H1 (cell line): Measurements from ENCODE around the gene FABP6. TPM values are rescaled to one million over a fixed set of nuclear protein-coding genes. Genes with fewer than 3 reads are reported as not detected.

Experiments used
- CREB1 ChIP-seq: IDR thresholded peaks from 2 replicates; pipeline ENCODE4 v1.6.1; 2012; ENCODE audit warnings: inconsistent platforms
- EGR1 ChIP-seq: IDR thresholded peaks from 2 replicates; pipeline ENCODE4 v1.6.1; 2011; ENCODE audit warnings: low read depth, low read length, borderline replicate concordance
- POLR2AphosphoS5 ChIP-seq: IDR thresholded peaks from 2 replicates; pipeline ENCODE4 v1.6.1; 2011; ENCODE audit warnings: low read depth, low read length
- TAF1 ChIP-seq: IDR thresholded peaks from 2 replicates; pipeline ENCODE4 v1.6.1; 2011; ENCODE audit warnings: mild to moderate bottlenecking, low read depth, low read length
- TEAD4 ChIP-seq: IDR thresholded peaks from 2 replicates; pipeline ENCODE4 v1.6.1; 2012; ENCODE audit warnings: low read depth, low read length, inconsistent platforms, mixed read lengths
- polyA plus RNA-seq, 7 experiments: library from polyadenylated mRNA; depleted of rRNA in 3 of 7; stranded (reverse) in 5 of 7; unstranded in 2 of 7; fragments of >200 nt in 5 of 7; fragments of 200-250 nt in 2 of 7; gene quantifications; 1 replicate in 5 of 7; 2 replicates in 1 of 7; 4 replicates in 1 of 7; pipeline versions ENCODE4 v1.2.1 to v1.2.3, GENCODE V29; 2011 to 2013; ENCODE audit warnings: missing spikeins in 2 of 7, mixed read lengths in 2 of 7
- total RNA-seq: library from RNA; stranded (reverse); fragmentation: NEBNext Ultra II Directional; extraction: Animal tissue kit (Norgen Biotek cat#: 25700); gene quantifications from 2 replicates; pipeline ENCODE4 v1.2.1, GENCODE V29; 2021

The FABP6 gene
- total and polyA plus RNA-seq, 2 of the 8 experiments (the other 6 are each of a cell fraction or from before 2014, with no cell fraction given) = 4.8 to 6.1 TPM

GRCh38 chr5:160242145-160242544 is 12.8 kb downstream of the FABP6 start (continued):
- TF ChIP-seq CREB1 (no peak), POLR2AphosphoS5 (no peak), TEAD4 (no peak), EGR1 (no peak), TAF1 (no peak)
